B cell (primary cell): ENCODE measurements around the gene TRABD2A. TPM values are rescaled to one million over a fixed set of nuclear protein-coding genes. Genes with fewer than 3 reads are reported as not detected.

Source experiments
- ATAC-seq: fragments of 200-7000 bp; cut with Tn5 transposase; one replicate; pipeline ENCODE4 v1.10.0; 2021; ENCODE audit warnings: low read depth, mild to moderate bottlenecking, moderate number of reproducible peaks, moderate library complexity
- CTCF ChIA-PET: fragments of 350-600 bp; sonication (Branson Sonifier 250); formaldehyde crosslinking; loops from one replicate; lab custom pipeline; 2021; ENCODE audit warnings: antibody characterized with exemption, inconsistent platforms; lab: Charles Lee
- POLR2A ChIA-PET: fragments of 350-600 bp; sonication (Branson Sonifier 250); formaldehyde crosslinking; loops from one replicate; lab custom pipeline; 2021; ENCODE audit warnings: antibody characterized with exemption; lab: Charles Lee
- DNase-seq: peaks from one replicate; pipeline ENCODE4 v3.0.0; 2013
- H2AFZ ChIP-seq: 2 replicates; pipeline ENCODE4 v1.6.1; 2012; ENCODE audit warnings: mild to moderate bottlenecking, low read depth, low read length; ENCODE audit not compliant: insufficient read depth, poor library complexity, severe bottlenecking
- H3K27ac ChIP-seq, 2 donors: 1 replicate in 1 of 2; 2 replicates in 1 of 2; pipeline ENCODE4 v1.5.1; 2012 to 2013; ENCODE audit warnings: low read length in 2 of 2, mild to moderate bottlenecking in 2 of 2, moderate library complexity in 1 of 2
- H3K27me3 ChIP-seq, 4 experiments: fragments of 200-600 bp in 1 of 4; sonication (generic) in 1 of 4; replicated peaks in 1 of 4; 1 replicate in 2 of 4; 2 replicates in 2 of 4; pipeline versions ENCODE4 v1.6.1 to v1.7.0; 2013 to 2016; ENCODE audit warnings: low read length in 3 of 4, mild to moderate bottlenecking in 2 of 4, mixed read lengths in 1 of 4, moderate library complexity in 1 of 4; ENCODE audit not compliant: insufficient read depth in 4 of 4, control insufficient read depth in 3 of 4; ENCODE audit errors: control extremely low read depth in 1 of 4
- H3K36me3 ChIP-seq, 2 experiments: replicated peaks in 1 of 2; 1 replicate in 1 of 2; 2 replicates in 1 of 2; pipeline versions ENCODE4 v1.6.1 to v1.7.1; 2013; ENCODE audit warnings: low read length in 1 of 2; ENCODE audit not compliant: insufficient read depth in 2 of 2, control insufficient read depth in 1 of 2; ENCODE audit errors: control extremely low read depth in 1 of 2, extremely low read depth in 1 of 2
- H3K4me1 ChIP-seq, 2 donors: fragments of 200-600 bp in 1 of 2; sonication (generic) in 1 of 2; 1 replicate in 1 of 2; 2 replicates in 1 of 2; pipeline versions ENCODE4 v1.5.1 to v1.6.1; 2013 to 2017; ENCODE audit warnings: low read length in 2 of 2; ENCODE audit not compliant: control insufficient read depth in 2 of 2, insufficient read depth in 2 of 2
- H3K4me2 ChIP-seq: replicated peaks from 2 replicates; pipeline ENCODE3; 2012; ENCODE audit warnings: mild to moderate bottlenecking, low read depth, low read length; ENCODE audit not compliant: poor library complexity, severe bottlenecking
- H3K4me3 ChIP-seq, 5 experiments: fragments of 200-600 bp in 1 of 5; sonication (generic) in 1 of 5; 1 replicate in 3 of 5; 2 replicates in 2 of 5; pipeline versions ENCODE4 v1.5.1 to v1.7.0; 2011 to 2016; ENCODE audit warnings: low read length in 4 of 5, mild to moderate bottlenecking in 4 of 5, low read depth in 2 of 5, control low read depth in 1 of 5, moderate library complexity in 1 of 5; ENCODE audit not compliant: insufficient read depth in 1 of 5; ENCODE audit errors: control extremely low read depth in 1 of 5, extremely low read depth in 1 of 5
- H3K79me2 ChIP-seq: fragments of 200-600 bp; sonication (generic); one replicate; pipeline ENCODE4 v1.6.0; 2016; ENCODE audit warnings: low read length; ENCODE audit not compliant: control insufficient read depth, insufficient read depth
- H3K9ac ChIP-seq: fragments of 200-600 bp; sonication (generic); 2 replicates; pipeline ENCODE4 v1.6.1; 2017; ENCODE audit warnings: mild to moderate bottlenecking, low read length, moderate library complexity
- H3K9me3 ChIP-seq, 3 donors: one replicate each; pipeline versions ENCODE4 v1.6.1 to v1.7.1; 2013; ENCODE audit warnings: low read length in 2 of 3; ENCODE audit not compliant: control insufficient read depth in 2 of 3, insufficient read depth in 1 of 3; ENCODE audit errors: control extremely low read depth in 1 of 3
- H4K20me1 ChIP-seq: 2 replicates; pipeline ENCODE4 v1.6.0; 2012; ENCODE audit warnings: mild to moderate bottlenecking, low read length; ENCODE audit not compliant: insufficient read depth, control insufficient read depth, poor library complexity, severe bottlenecking
- H3K27ac Mint-ChIP-seq: one replicate; pipeline ENCODE4 v1.8.0; 2021; ENCODE audit warnings: mixed read lengths
- H3K27me3 Mint-ChIP-seq: one replicate; pipeline ENCODE4 v1.8.0; 2021; ENCODE audit warnings: mixed read lengths
- H3K4me1 Mint-ChIP-seq: one replicate; pipeline ENCODE4 v1.8.0; 2021; ENCODE audit warnings: mixed read lengths
- H3K4me3 Mint-ChIP-seq: one replicate; pipeline ENCODE4 v1.8.0; 2021; ENCODE audit warnings: mixed read lengths
- H3K9me3 Mint-ChIP-seq: one replicate; pipeline ENCODE4 v1.8.0; 2022; ENCODE audit warnings: mixed read lengths; ENCODE audit not compliant: insufficient read depth
- EZH2 ChIP-seq: IDR thresholded peaks from 2 replicates; pipeline ENCODE4 v1.6.1; 2012; ENCODE audit warnings: borderline replicate concordance, low read depth, mild to moderate bottlenecking, moderate library complexity, low read length; ENCODE audit not compliant: insufficient read depth, poor library complexity, severe bottlenecking
- whole genome bisulfite sequencing: methylation state at CpG from one replicate; pipeline ENCODE4 v1.1.5; 2013; ENCODE audit warnings: missing lambda C conversion rate; ENCODE audit not compliant: insufficient coverage; 5-methylcytosine and 5-hydroxymethylcytosine counted together
- intact Hi-C: fragments of 100-400 bp; cut with micrococcal nuclease; formaldehyde crosslinking; loops from one replicate; pipeline ENCODE4 v1.10.0; 2022
- polyA plus RNA-seq: library from polyadenylated mRNA; depleted of rRNA; stranded (reverse); fragments of >200 nt; gene quantifications from 2 replicates; pipeline ENCODE4 v1.2.3, GENCODE V29; 2012
- total RNA-seq, 2 donors: library from RNA; stranded (reverse); fragments of 120-200 nt in 1 of 2; gene quantifications; 1 replicate in 1 of 2; 2 replicates in 1 of 2; pipeline versions ENCODE4 v1.2.3 to v1.2.4, GENCODE V29; 2013 to 2022
- TF ChIP-seq, protein P1 (sequence below): fragments of 200-600 bp; IDR thresholded peaks from one replicate; pipeline ENCODE4 v1.8.0; 2022; ENCODE audit warnings: antibody characterized with exemption, mild to moderate bottlenecking

TRABD2A gene
- total and polyA plus RNA-seq, 2 donors (not counting 1 experiment from before 2014, with no cell fraction given): 10.1 to 11.3 TPM

- no peaks in the 10 kb centered on the region for H3K27me3 ChIP-seq
- TF ChIP-seq EZH2: no peak
- TF ChIP-seq, protein P1, sequence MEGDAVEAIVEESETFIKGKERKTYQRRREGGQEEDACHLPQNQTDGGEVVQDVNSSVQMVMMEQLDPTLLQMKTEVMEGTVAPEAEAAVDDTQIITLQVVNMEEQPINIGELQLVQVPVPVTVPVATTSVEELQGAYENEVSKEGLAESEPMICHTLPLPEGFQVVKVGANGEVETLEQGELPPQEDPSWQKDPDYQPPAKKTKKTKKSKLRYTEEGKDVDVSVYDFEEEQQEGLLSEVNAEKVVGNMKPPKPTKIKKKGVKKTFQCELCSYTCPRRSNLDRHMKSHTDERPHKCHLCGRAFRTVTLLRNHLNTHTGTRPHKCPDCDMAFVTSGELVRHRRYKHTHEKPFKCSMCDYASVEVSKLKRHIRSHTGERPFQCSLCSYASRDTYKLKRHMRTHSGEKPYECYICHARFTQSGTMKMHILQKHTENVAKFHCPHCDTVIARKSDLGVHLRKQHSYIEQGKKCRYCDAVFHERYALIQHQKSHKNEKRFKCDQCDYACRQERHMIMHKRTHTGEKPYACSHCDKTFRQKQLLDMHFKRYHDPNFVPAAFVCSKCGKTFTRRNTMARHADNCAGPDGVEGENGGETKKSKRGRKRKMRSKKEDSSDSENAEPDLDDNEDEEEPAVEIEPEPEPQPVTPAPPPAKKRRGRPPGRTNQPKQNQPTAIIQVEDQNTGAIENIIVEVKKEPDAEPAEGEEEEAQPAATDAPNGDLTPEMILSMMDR: no peak
- H4K20me1 ChIP-seq: peaks cover 11% of the 10 kb centered on the region
- Mint-ChIP-seq H3K9me3 (no peaks in the 10 kb centered on the region), H3K27me3 (no peaks in the 10 kb centered on the region), H3K4me3 (no peak overlapping the region), H3K27ac (no peak overlapping the region), H3K4me1 (peaks cover 49% of the 10 kb centered on the region)
- no peak overlapping the region for H3K9ac ChIP-seq
- ChIA-PET CTCF (interaction anchor here (1.1 to 2.3 kb wide), 4 partner anchors 15 to 24 kb away, joined by 3 to 17 read pairs (median 10); no protein-coding TSS in a partner anchor), POLR2A (no interaction called here)
- H3K4me1 ChIP-seq: peaks cover 31 to 35% of the 10 kb centered on the region in 2 donors
- no peak overlapping the region for H2AFZ ChIP-seq
- 40% methylated on average over 1 of the region's 2 CpGs for WGBS
- no peaks in the 10 kb centered on the region for H3K9me3 ChIP-seq
- ATAC-seq (no peak), DNase-seq (no peak)
- intact Hi-C loops: loop anchor here (10.0 kb wide), 1 partner anchor 1723 kb away; the partner anchor contains the start of gene RNF103
- no peak overlapping the region for H3K4me2 ChIP-seq
- H3K79me2 ChIP-seq: peaks cover 34% of the 10 kb centered on the region
- no peak overlapping the region for H3K4me3 ChIP-seq
- H3K27ac ChIP-seq: no peak overlapping the region
- H3K36me3 ChIP-seq: peaks cover 0 to 6% of the 10 kb centered on the region in 2 experiments
Measured at GRCh38 chr2:84901593-84902120, 20.8 kb upstream of the TRABD2A start.

GRCh38 chr2:84900971-84901370, 20.1 kb upstream of the TRABD2A start:
- CTCF ChIA-PET: interaction anchor here (1.1 to 2.3 kb wide), 3 partner anchors 14 to 19 kb away, joined by 3 to 11 read pairs (median 8); no protein-coding TSS in a partner anchor
- no peaks in the 10 kb centered on the region for H3K9me3 ChIP-seq
- Mint-ChIP-seq H3K4me1 (peaks cover 54% of the 10 kb centered on the region), H3K9me3 (no peaks in the 10 kb centered on the region), H3K27me3 (no peaks in the 10 kb centered on the region), H3K4me3 (no peak overlapping the region), H3K27ac (no peak overlapping the region)
- H4K20me1 ChIP-seq: peaks cover 5% of the 10 kb centered on the region
- peaks cover 31 to 35% of the 10 kb centered on the region in 2 donors for H3K4me1 ChIP-seq
- intact Hi-C loops: loop anchor here (10.0 kb wide), 1 partner anchor 1724 kb away; the partner anchor contains the start of gene RNF103
- no peaks in the 10 kb centered on the region for H3K36me3 ChIP-seq
- H3K27ac ChIP-seq: no peak overlapping the region
- TF ChIP-seq, protein P1: no peak
- no peak for TF ChIP-seq EZH2
- DNase-seq (no peak), ATAC-seq (no peak)
- no peak overlapping the region for H3K4me3 ChIP-seq
- no peaks in the 10 kb centered on the region for H3K27me3 ChIP-seq
- H3K79me2 ChIP-seq: peaks cover 28% of the 10 kb centered on the region
- no peak overlapping the region for H3K9ac ChIP-seq
- WGBS: no CpG with 5 or more reads among the region's 1 CpG
- no peak overlapping the region for H3K4me2 ChIP-seq
- no peak overlapping the region for H2AFZ ChIP-seq
- POLR2A ChIA-PET: interaction anchor here (0.7 to 0.9 kb wide), 2 partner anchors 12 to 16 kb away, joined by 3 read pairs; no protein-coding TSS in a partner anchor
